Natural killer cell treated with Interleukin-12 subunit alpha and Interleukin-12 subunit beta and Interleukin-15 and Interleukin-18, amount 100 ng/mL, for 72 hours (primary cell): ENCODE results near the gene SKIDA1. TPM values are rescaled to one million over a fixed set of nuclear protein-coding genes. Genes with fewer than 3 reads are reported as not detected.
"Not testable (repeated sequence)": the region's sequence is repeated elsewhere in the genome, so short reads cannot be mapped to it uniquely, and the experiment has no call there.

ENCODE experiments used
- ATAC-seq, 2 donors: fragments of 150-1000 bp; cut with Tn5 transposase in 1 of 2; sonication (Bioruptor Pico), chemical (Tn5 transposase) in 1 of 2; 2 replicates each; pipeline ENCODE4 v1.10.0; 2021
- DNase-seq: peaks from one replicate; pipeline ENCODE4 v3.0.0; 2022; ENCODE audit warnings: low spot score
- H3K27ac Mint-ChIP-seq, 2 donors: 1 replicate in 1 of 2; 2 replicates in 1 of 2; pipeline ENCODE4 v1.8.0; 2022; ENCODE audit warnings: mixed read lengths in 2 of 2, mild to moderate bottlenecking in 1 of 2, moderate library complexity in 1 of 2
- H3K27me3 Mint-ChIP-seq, 2 donors: 1 replicate in 1 of 2; 2 replicates in 1 of 2; pipeline ENCODE4 v1.8.0; 2022; ENCODE audit warnings: mixed read lengths in 2 of 2
- H3K36me3 Mint-ChIP-seq: one replicate; pipeline ENCODE4 v1.8.0; 2022; ENCODE audit warnings: mixed read lengths
- H3K4me1 Mint-ChIP-seq, 2 donors: 1 replicate in 1 of 2; 2 replicates in 1 of 2; pipeline ENCODE4 v1.8.0; 2022; ENCODE audit warnings: low read depth in 2 of 2, mixed read lengths in 2 of 2, mild to moderate bottlenecking in 1 of 2
- H3K4me3 Mint-ChIP-seq: one replicate; pipeline ENCODE4 v1.8.0; 2022; ENCODE audit warnings: mixed read lengths
- H3K9me3 Mint-ChIP-seq: 2 replicates; pipeline ENCODE4 v1.8.0; 2022; ENCODE audit warnings: mixed read lengths
- total RNA-seq, 2 donors: library from RNA; stranded (reverse); gene quantifications; one replicate each; pipeline ENCODE4 v1.2.3, GENCODE V29; 2022

Gene SKIDA1
- not detected for total RNA-seq

- H3K27me3 Mint-ChIP-seq = peaks cover 14 to 37% of the 10 kb centered on the region in 2 donors
Observed at GRCh38 chr10:21525367-21526187, at the start of gene SKIDA1. SKIDA1 (minus strand) TSS chr10:21525682; CDS start chr10:21517822, 7,860 bp downstream.

GRCh38 chr10:21574514-21574913, 49.0 kb upstream of the SKIDA1 start:
- H3K27me3 Mint-ChIP-seq, H3K4me3 Mint-ChIP-seq, DNase-seq, H3K36me3 Mint-ChIP-seq, H3K9me3 Mint-ChIP-seq, H3K27ac Mint-ChIP-seq, ATAC-seq: not testable (repeated sequence)
- H3K4me1 Mint-ChIP-seq = peaks cover 26 to 27% of the 10 kb centered on the region in 2 donors

More at GRCh38 chr10:21525367-21526187, at the start of gene SKIDA1:
- Mint-ChIP-seq H3K9me3 (no peaks in the 10 kb centered on the region), H3K4me1 (peaks cover 21 to 33% of the 10 kb centered on the region in 2 donors), H3K4me3 (peak within 1 kb of the TSS; percentile 98), H3K27ac (peak within 1 kb of the TSS; percentile 89 to 92), H3K36me3 (no peaks in the 10 kb centered on the region)
- DNase-seq = no peak
- peak; percentile 79 to 83 for ATAC-seq

GRCh38 chr10:21572578-21572977, 47.1 kb upstream of the SKIDA1 start:
- Mint-ChIP-seq H3K27me3 (no peaks in the 10 kb centered on the region), H3K27ac (no peak overlapping the region), H3K4me3 (no peak overlapping the region)

GRCh38 chr10:21570761-21571521, 45.5 kb upstream of the SKIDA1 start:
- ATAC-seq (no peak), DNase-seq (no peak)
- Mint-ChIP-seq H3K4me1 (peaks cover 25 to 34% of the 10 kb centered on the region in 2 donors), H3K9me3 (no peaks in the 10 kb centered on the region), H3K36me3 (peaks cover 6% of the 10 kb centered on the region), H3K4me3 (peak overlapping the region; percentile 20), H3K27ac (peak overlapping the region in 1 of 2 donors; percentile 50), H3K27me3 (no peaks in the 10 kb centered on the region)

More at GRCh38 chr10:21572578-21572977, 47.1 kb upstream of the SKIDA1 start:
- ATAC-seq = no peak
- DNase-seq = no peak
- Mint-ChIP-seq H3K9me3 (no peaks in the 10 kb centered on the region), H3K36me3 (peaks cover 6% of the 10 kb centered on the region), H3K4me1 (peaks cover 22 to 28% of the 10 kb centered on the region in 2 donors)

GRCh38 chr10:21558984-21559383, 33.5 kb upstream of the SKIDA1 start:
- peaks cover 9 to 18% of the 10 kb centered on the region in 2 donors for H3K4me1 Mint-ChIP-seq
- not testable (repeated sequence) for H3K27me3 Mint-ChIP-seq, DNase-seq, H3K27ac Mint-ChIP-seq, ATAC-seq, H3K4me3 Mint-ChIP-seq, H3K9me3 Mint-ChIP-seq
- H3K36me3 Mint-ChIP-seq = peaks cover 30% of the 10 kb centered on the region

GRCh38 chr10:21556527-21556926, 31.0 kb upstream of the SKIDA1 start:
- peaks cover 9 to 18% of the 10 kb centered on the region in 2 donors for H3K4me1 Mint-ChIP-seq
- H3K4me3 Mint-ChIP-seq = no peak overlapping the region
- H3K36me3 Mint-ChIP-seq = peaks cover 40% of the 10 kb centered on the region
- no peaks in the 10 kb centered on the region for H3K27me3 Mint-ChIP-seq
- ATAC-seq (no peak), DNase-seq (no peak)
- H3K27ac Mint-ChIP-seq = no peak overlapping the region
- H3K9me3 Mint-ChIP-seq = no peaks in the 10 kb centered on the region

- no peak overlapping the region for H3K4me3 Mint-ChIP-seq
- no peak for DNase-seq
- no peak overlapping the region for H3K27ac Mint-ChIP-seq
- H3K36me3 Mint-ChIP-seq = peaks cover 28% of the 10 kb centered on the region
- H3K27me3 Mint-ChIP-seq = no peaks in the 10 kb centered on the region
- no peaks in the 10 kb centered on the region for H3K9me3 Mint-ChIP-seq
- peaks cover 3 to 12% of the 10 kb centered on the region in 2 donors for H3K4me1 Mint-ChIP-seq
- no peak for ATAC-seq
Observed at GRCh38 chr10:21552638-21553037, 27.2 kb upstream of the SKIDA1 start.

GRCh38 chr10:21547246-21547645, 21.8 kb upstream of the SKIDA1 start:
- Mint-ChIP-seq H3K4me1 (peaks cover 2 to 11% of the 10 kb centered on the region in 2 donors), H3K36me3 (peaks cover 20% of the 10 kb centered on the region), H3K27me3 (no peaks in the 10 kb centered on the region), H3K9me3 (no peaks in the 10 kb centered on the region), H3K4me3 (no peak overlapping the region), H3K27ac (no peak overlapping the region)
- ATAC-seq = no peak
- DNase-seq = no peak

GRCh38 chr10:21540701-21541100, 15.2 kb upstream of the SKIDA1 start:
- H3K27me3 Mint-ChIP-seq, ATAC-seq, H3K4me3 Mint-ChIP-seq, H3K9me3 Mint-ChIP-seq, H3K27ac Mint-ChIP-seq, DNase-seq: not testable (repeated sequence)
- Mint-ChIP-seq H3K4me1 (peaks cover 0 to 16% of the 10 kb centered on the region in 2 donors), H3K36me3 (peaks cover 33% of the 10 kb centered on the region)

GRCh38 chr10:21536874-21537273, 11.4 kb upstream of the SKIDA1 start:
- H3K27me3 Mint-ChIP-seq = no peaks in the 10 kb centered on the region
- no peaks in the 10 kb centered on the region for H3K9me3 Mint-ChIP-seq
- peak overlapping the region; percentile 27 for H3K4me3 Mint-ChIP-seq
- H3K4me1 Mint-ChIP-seq = peaks cover 8 to 19% of the 10 kb centered on the region in 2 donors
- no peak overlapping the region for H3K27ac Mint-ChIP-seq
- ATAC-seq (no peak), DNase-seq (no peak)
- H3K36me3 Mint-ChIP-seq = peaks cover 11% of the 10 kb centered on the region

- peaks cover 8 to 16% of the 10 kb centered on the region in 2 donors for H3K4me1 Mint-ChIP-seq
- not testable (repeated sequence) for H3K27ac Mint-ChIP-seq, H3K9me3 Mint-ChIP-seq, H3K27me3 Mint-ChIP-seq, H3K4me3 Mint-ChIP-seq, ATAC-seq, DNase-seq, H3K36me3 Mint-ChIP-seq
Observed at GRCh38 chr10:21535976-21536375, 10.5 kb upstream of the SKIDA1 start.

GRCh38 chr10:21535494-21535965, 10.0 kb upstream of the SKIDA1 start:
- DNase-seq = no peak
- no peak for ATAC-seq

GRCh38 chr10:21534604-21535493, 9.4 kb upstream of the SKIDA1 start:
- H3K27ac Mint-ChIP-seq = peak overlapping the region; percentile 53 to 65
- ATAC-seq (peak; percentile 45 to 54), DNase-seq (peak; percentile 66)
- H3K9me3 Mint-ChIP-seq = no peaks in the 10 kb centered on the region
- peaks cover 6% of the 10 kb centered on the region for H3K36me3 Mint-ChIP-seq
- H3K4me3 Mint-ChIP-seq = peak overlapping the region; percentile 86
- no peaks in the 10 kb centered on the region for H3K27me3 Mint-ChIP-seq
- peaks cover 8 to 16% of the 10 kb centered on the region in 2 donors for H3K4me1 Mint-ChIP-seq

More at GRCh38 chr10:21535494-21535965, 10.0 kb upstream of the SKIDA1 start:
- Mint-ChIP-seq H3K27ac (peak overlapping the region; percentile 53 to 65), H3K4me3 (peak overlapping the region; percentile 79), H3K36me3 (peaks cover 6% of the 10 kb centered on the region), H3K9me3 (no peaks in the 10 kb centered on the region), H3K27me3 (no peaks in the 10 kb centered on the region), H3K4me1 (peaks cover 8 to 16% of the 10 kb centered on the region in 2 donors)
